ENCODE measurements around the gene CHST12. TPM values are rescaled to one million over a fixed set of nuclear protein-coding genes. Genes with fewer than 3 reads are reported as not detected.
A peak's percentile ranks its signal among the peaks of the same experiment; 100 is the strongest.
"Not testable (repeated sequence)": the region's sequence is repeated elsewhere in the genome, so short reads cannot be mapped to it uniquely, and the experiment has no call there.

CHST12 gene
- total RNA-seq, 1 experiment from 2014 or later = 11.4 TPM

DNA sequence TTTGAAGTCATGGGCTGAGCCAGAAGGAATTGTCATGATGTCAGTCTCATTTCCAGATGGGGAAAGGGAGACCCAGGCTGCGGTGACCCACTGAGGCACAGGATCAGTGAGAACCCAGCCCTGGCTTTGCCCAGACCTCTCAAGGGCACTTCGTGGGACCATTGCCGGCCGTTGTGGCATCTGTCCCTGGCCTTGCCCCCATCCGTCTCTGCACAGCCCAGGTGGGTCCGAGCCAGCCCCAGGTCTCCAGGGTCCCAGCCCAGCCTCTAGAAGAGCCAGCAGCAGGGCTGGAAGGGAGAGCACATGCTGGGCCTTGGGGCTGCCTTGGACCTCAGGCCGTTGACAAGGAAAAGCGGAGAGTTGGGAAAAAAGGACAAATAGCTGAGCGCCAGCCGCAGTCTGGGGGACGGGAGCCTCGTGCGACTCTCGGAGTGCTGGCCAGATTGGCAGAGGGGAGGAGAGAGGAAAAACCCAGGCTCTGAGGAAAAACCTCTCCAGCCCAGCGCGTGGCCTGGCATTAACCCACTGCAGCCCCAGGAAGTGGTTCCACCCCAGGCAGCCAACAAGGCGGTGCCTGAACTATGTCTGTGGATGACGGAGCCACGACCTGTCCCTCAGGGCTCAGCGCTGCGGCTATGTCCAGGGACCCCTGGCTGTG lies 42.6 kb downstream of the CHST12 start:
- no peak overlapping the region for H3K4me3 ChIP-seq (ENCODE audit: insufficient read depth, low read depth, low read length)
- DNase-seq = peak; percentile 49
- no peaks in the 10 kb centered on the region for H3K27me3 ChIP-seq (ENCODE audit: control insufficient read depth, insufficient read depth, low read length)
- H3K36me3 ChIP-seq (replicated peaks; ENCODE audit: control insufficient read depth, insufficient read depth, low read length) = no peaks in the 10 kb centered on the region; the same call in 1 of the 2 replicates

DNA sequence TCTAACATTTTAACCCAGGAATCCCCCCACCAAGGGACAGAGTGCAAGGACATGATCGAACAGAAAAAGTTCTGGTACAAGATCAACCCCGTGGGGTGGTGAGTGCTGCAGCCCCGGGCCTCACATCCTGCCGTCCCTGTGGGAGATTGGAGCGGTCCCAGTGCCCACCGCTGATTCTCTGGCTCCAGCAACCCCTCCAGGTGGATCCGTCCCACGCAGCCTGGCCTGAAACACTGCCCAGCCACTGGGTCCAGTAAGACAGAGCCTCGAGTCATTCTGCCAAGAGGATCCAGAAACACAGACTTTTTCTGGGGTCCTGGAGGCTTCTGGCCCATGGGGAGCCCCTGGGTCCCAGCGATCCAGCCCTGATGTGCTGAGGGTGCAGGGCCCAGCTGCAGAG lies 43.3 kb downstream of the CHST12 start:
- Histone ChIP-seq H3K4me3 (ENCODE audit: insufficient read depth, low read depth, low read length) (no peak overlapping the region), H3K27me3 (ENCODE audit: control insufficient read depth, insufficient read depth, low read length) (no peaks in the 10 kb centered on the region), H3K36me3 (replicated peaks; ENCODE audit: control insufficient read depth, insufficient read depth, low read length) (no peaks in the 10 kb centered on the region; the same call in 1 of the 2 replicates)
- DNase-seq = no peak

DNA sequence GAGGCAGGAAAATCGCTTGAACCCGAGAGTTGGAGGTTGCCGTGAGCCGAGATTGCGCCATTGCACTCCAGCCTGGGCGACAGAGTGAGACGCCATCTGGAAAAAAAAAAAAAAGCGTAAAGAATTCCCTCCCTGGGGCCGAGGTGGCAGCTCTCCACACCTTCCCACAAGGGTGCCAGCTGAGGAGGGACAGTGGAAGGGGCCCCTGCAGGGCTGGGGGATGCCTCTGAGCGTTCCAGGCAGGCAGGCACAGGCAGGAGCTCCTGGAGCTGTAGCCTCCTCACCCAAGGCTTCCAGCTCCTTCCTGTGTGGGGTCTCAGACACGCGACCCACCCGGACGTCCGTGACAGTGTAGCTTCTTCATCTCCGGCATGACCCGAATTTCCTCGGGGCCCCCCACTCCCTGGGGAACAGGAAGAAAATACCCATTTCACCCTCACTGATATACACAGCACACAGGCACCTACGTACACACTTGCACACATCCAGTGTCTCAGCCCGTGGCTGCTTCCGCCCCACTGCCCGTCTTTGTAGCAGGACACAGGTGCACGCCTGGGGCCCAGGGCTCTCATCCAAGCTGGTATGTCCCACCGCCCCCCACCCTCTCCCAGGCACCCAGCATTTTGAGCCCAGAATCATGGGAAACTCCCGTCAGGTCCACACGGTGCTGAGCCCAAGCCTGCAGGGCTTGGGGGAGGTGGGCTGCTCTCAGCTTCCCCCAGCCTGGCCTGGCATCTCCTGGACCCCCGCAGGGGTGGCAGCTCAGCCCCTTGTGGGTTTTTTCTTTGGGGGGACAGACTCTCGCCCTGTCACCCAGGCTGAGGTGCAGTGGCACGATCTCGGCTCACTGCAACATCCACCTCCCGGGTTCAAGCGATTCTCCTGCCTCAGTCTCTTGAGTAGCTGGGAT lies 47.0 kb downstream of the CHST12 start:
- no peaks in the 10 kb centered on the region for H3K27me3 ChIP-seq (ENCODE audit: control insufficient read depth, insufficient read depth, low read length)
- no peaks in the 10 kb centered on the region; the same call in 1 of the 2 replicates for H3K36me3 ChIP-seq (replicated peaks; ENCODE audit: control insufficient read depth, insufficient read depth, low read length)
- DNase-seq = peak; percentile 56
- no peak overlapping the region for H3K4me3 ChIP-seq (ENCODE audit: insufficient read depth, low read depth, low read length)

DNA sequence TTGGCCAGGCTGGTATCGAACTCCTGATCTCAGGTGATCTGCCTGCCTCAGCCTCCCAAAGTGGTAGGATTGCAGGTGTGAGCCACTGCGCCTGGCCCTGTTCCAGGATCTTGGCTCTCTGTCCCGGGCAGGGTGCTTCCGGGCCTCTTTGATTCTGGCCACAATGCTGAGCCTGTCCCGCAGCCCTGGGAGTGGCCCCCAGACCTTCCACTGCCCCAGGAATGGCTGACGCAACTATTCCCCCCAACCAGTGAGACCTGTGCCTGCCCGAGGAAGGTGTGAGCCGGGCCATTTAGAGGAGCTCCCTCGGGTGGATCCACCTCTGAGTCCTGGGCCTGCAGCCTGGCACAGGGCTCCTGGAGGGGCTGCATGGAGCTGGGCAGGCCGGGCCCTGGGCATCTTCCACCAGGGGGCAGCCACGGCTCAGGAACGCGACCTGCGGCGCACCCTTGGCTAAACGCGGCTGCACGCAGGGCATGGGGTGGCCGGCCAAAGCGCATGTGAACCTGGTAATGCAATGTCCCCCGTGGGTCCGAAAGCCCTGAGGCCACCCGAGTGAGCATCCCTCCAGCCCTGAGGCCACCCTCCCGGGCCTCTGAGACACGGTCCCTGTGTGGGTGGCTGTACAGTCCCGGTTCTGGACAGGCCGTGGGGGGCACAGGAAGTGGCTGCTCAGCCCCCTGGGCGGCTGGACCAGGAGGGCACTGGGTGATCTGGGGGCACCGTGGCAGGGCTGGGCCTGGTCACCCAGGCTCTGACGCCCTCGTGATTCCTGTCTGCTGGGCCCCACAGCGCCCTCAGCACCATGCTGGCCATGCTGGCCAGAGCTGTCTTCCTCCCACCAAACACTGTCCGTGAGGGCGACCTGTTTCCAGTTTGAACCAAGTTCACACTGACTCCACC lies 48.0 kb downstream of the CHST12 start:
- H3K27me3 ChIP-seq (ENCODE audit: control insufficient read depth, insufficient read depth, low read length) = no peaks in the 10 kb centered on the region
- H3K36me3 ChIP-seq (replicated peaks; ENCODE audit: control insufficient read depth, insufficient read depth, low read length) = no peaks in the 10 kb centered on the region; the same call in 1 of the 2 replicates
- H3K4me3 ChIP-seq (ENCODE audit: insufficient read depth, low read depth, low read length) = no peak overlapping the region
- DNase-seq = peak; percentile 98

DNA sequence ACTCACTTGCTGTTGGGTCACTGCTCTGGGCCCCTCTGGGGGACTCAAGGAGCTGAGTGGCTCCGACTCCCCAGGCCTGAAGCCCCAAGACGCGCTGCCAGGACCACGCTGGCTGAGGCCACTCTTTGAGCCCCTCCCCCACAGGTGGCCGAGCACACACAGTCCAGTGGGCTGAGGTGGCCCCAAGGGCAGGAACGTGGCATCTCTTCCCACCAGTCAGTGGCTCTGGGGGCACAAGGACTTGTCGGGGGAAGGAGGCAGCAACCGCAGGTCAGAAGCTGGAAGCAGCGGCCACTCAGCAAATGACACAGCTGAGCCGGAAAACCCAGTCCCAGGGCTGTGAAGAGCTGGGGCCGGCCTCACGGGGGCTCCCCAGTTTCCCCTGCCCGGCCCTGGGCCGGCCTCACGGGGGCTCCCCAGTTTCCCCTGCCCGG lies 48.7 kb downstream of the CHST12 start:
- Histone ChIP-seq H3K4me3 (ENCODE audit: insufficient read depth, low read depth, low read length) (no peak overlapping the region), H3K36me3 (replicated peaks; ENCODE audit: control insufficient read depth, insufficient read depth, low read length) (no peaks in the 10 kb centered on the region), H3K27me3 (ENCODE audit: control insufficient read depth, insufficient read depth, low read length) (no peaks in the 10 kb centered on the region)
- peak; percentile 81 for DNase-seq

DNA sequence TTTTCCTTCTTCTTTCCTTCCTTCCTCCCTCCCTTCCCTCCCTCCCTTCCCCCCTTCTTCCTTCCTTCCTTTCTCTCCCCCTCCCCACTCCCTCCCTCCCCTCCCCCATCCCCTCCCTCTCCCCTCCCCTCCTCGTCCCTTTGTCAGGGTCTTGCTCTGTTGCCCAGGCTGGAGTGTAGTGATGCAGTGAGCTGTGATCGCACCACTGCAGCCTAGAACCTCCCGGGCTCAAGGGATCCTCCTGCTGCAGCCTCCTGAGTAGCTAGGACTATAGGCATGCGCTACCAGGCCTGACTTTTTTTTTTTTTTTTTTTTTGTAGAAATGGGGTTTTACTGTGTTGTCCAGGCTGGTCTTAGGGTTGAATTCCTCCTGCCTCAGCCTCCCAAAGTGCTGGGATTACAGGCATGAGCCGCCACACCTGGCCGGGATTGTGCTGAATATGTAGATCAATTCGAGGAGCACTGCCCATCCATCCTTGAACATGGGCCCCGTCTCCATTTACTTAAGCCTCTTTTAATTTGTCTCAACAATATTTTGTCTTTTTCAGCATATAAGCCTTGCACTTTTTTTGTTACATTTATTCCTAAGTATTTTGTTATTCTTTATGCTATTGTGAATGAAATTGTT lies 49.3 kb downstream of the CHST12 start:
- H3K27me3 ChIP-seq (ENCODE audit: control insufficient read depth, insufficient read depth, low read length) = no peaks in the 10 kb centered on the region
- no peaks in the 10 kb centered on the region for H3K36me3 ChIP-seq (replicated peaks; ENCODE audit: control insufficient read depth, insufficient read depth, low read length)
- no peak for DNase-seq
- H3K4me3 ChIP-seq (ENCODE audit: insufficient read depth, low read depth, low read length) = no peak overlapping the region

DNA sequence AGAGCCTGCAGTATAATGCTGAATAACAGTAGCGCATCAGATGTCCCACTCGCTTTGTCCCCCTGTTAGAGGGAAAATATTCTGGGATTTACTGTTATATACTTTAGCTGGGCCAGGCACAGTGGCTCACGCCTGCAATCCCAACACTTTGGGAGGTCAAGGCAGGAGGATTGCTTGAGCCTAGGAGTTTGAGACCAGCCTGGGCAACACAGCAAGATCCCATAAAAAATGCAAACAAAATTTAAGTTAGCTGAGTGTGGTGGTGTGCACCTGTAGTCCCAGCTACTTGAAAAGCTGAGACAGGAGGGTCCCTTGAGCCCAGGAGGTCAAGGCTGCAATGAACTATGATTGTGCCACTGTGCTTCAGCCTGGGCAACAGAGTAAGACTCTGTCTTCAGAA lies 50.4 kb downstream of the CHST12 start:
- H3K4me3 ChIP-seq (ENCODE audit: insufficient read depth, low read depth, low read length); H3K27me3 ChIP-seq (ENCODE audit: control insufficient read depth, insufficient read depth, low read length); H3K36me3 ChIP-seq (replicated peaks; ENCODE audit: control insufficient read depth, insufficient read depth, low read length); DNase-seq: not testable (repeated sequence)

DNA sequence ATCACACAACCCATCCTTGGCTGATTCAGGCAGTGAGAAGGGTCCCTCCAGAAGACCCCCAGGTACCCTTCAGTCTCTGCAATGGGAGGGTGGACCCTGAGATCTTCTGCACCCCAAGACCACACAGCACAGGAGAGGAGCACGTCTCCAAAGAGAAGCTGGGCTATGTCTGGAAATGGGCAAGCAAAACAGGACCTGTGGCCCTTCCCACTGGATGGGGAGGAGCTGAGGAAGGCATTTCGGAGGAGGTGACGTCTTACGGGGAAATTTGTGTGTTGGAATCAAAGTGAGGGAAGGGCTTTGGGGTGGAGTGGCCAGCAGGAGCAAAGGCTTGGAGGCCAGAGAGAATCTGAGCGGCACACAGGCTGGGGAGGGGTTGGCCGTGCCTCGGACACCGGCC lies 56.3 kb downstream of the CHST12 start:
- Histone ChIP-seq H3K36me3 (replicated peaks; ENCODE audit: control insufficient read depth, insufficient read depth, low read length) (no peaks in the 10 kb centered on the region), H3K27me3 (ENCODE audit: control insufficient read depth, insufficient read depth, low read length) (no peaks in the 10 kb centered on the region), H3K4me3 (ENCODE audit: insufficient read depth, low read depth, low read length) (no peak overlapping the region)
- peak; percentile 53 for DNase-seq

DNA sequence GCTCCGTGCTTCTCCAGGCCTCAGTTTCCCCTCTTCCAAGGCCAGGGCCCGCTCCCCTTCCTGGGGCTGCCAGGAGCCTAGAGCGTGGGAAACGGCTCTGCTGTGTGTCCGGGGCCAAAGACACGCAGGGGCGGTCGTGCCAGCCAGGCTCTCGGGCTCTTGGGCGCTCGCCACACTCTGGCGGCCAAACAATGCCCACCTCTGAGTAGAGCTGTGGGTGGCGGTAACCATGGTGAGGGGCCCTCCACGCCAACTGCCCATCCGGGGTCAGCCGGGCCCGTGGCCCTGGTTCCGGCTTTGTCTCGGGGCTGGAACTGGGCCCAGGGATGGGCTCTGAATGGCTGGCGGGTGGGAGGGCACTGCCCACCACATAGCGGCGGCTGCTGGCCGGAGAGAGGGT lies 56.8 kb downstream of the CHST12 start:
- no peak for DNase-seq
- H3K36me3 ChIP-seq (replicated peaks; ENCODE audit: control insufficient read depth, insufficient read depth, low read length) = no peaks in the 10 kb centered on the region
- H3K4me3 ChIP-seq (ENCODE audit: insufficient read depth, low read depth, low read length) = no peak overlapping the region
- no peaks in the 10 kb centered on the region for H3K27me3 ChIP-seq (ENCODE audit: control insufficient read depth, insufficient read depth, low read length)

DNA sequence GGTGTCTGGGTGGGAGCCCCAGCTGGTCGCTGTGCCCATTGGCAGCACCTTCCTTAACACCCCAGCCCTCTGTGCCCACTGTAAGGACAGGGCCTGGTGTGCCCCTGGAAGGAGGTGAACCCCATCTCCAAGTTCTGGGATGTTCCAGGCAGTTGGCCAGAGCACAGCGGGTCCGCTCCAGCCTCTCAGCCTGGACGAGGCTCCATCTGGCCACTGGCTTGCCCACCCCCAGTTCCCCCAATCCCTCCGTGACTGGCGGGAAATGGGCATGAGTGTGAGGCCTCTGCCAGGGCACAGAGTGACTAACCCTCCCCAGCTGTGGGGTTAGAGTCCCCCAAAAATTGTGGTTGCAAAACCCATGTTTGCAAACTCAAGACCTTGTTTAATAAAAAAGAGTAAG lies 57.2 kb downstream of the CHST12 start:
- H3K36me3 ChIP-seq (replicated peaks; ENCODE audit: control insufficient read depth, insufficient read depth, low read length) = no peaks in the 10 kb centered on the region
- no peaks in the 10 kb centered on the region for H3K27me3 ChIP-seq (ENCODE audit: control insufficient read depth, insufficient read depth, low read length)
- no peak overlapping the region for H3K4me3 ChIP-seq (ENCODE audit: insufficient read depth, low read depth, low read length)
- peak; percentile 56 for DNase-seq

DNA sequence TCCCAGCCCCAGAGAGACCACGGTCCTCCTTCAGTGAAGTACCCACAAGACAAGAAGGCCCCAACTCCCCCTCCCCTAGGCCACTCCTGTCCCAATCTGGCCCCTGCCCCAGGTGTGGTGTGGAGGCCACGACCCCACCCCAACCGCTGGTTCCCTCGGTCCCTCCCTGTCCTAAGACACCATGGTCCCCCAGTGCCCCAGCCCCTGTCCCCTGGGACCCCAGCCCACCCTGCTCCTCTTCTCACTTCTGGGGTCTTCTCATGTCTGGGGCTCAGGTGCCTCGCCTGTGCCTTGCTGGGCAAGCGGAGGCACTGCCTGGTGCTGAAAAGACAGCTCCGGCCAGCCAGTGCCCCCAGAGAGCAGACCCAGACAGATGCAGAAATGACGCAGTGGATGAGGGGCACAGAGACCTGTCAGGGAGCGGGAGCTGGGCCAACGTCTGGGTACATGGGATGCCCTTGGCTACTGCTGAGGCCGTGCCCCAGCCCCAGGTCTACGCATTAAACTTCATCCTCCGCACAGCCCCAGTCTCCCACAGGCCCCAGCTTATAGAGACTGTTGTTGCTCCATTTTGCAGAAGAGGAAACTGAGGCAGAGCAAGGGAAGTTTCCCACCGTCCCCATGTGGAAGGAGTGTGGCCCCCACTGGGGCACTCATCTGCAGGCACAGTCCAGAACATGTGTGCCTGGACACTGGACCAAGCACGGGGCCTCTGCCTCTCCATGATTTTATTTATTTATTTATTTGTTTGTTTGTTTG lies 58.0 kb downstream of the CHST12 start:
- Histone ChIP-seq H3K36me3 (replicated peaks; ENCODE audit: control insufficient read depth, insufficient read depth, low read length) (no peaks in the 10 kb centered on the region), H3K4me3 (ENCODE audit: insufficient read depth, low read depth, low read length) (no peak overlapping the region), H3K27me3 (ENCODE audit: control insufficient read depth, insufficient read depth, low read length) (no peaks in the 10 kb centered on the region)
- peak; percentile 81 for DNase-seq

DNA sequence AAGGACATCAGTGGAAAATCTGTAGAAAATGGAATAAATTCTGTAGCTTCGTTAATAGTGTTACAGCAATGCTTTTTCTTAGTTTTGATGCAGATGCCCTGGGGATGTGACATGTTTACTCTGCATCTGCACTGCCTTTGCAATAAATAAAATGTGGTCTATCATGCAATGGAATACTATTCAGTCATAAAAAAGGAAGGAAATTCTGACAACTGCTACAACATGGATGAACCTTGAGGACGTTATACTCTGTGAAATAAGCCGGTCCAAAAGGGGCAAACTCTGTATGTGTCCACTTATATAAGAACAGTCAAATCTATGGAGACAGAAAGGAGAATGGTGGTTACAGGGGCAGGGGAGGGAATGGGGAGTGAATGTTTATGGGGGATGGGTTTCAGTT lies 59.3 kb downstream of the CHST12 start:
- H3K27me3 ChIP-seq (ENCODE audit: control insufficient read depth, insufficient read depth, low read length) = no peaks in the 10 kb centered on the region

DNA sequence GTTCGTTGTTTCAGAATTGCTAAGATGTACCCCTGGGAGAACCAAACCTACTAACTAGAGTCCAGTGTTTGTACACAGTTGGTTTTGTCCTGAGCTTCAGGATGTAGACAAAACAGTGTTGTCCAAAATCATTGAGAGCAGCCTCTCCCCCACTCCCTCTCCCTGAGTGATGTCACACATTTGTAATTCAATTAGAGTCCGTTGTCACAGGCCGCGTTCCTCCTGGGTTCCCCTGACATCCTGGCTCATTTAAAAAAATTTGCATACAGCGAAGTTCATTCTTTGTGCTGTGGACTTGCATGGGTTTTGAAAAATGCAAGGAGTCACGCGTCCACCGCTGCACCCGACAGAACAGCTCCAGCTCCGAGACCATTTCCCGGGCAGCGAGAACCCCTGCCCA lies 62.5 kb downstream of the CHST12 start:
- Histone ChIP-seq H3K27me3 (ENCODE audit: control insufficient read depth, insufficient read depth, low read length) (no peaks in the 10 kb centered on the region), H3K4me3 (ENCODE audit: insufficient read depth, low read depth, low read length) (no peak overlapping the region), H3K36me3 (replicated peaks; ENCODE audit: control insufficient read depth, insufficient read depth, low read length) (no peaks in the 10 kb centered on the region)
- DNase-seq = peak; percentile 52

More for the DNA sequence above, 59.3 kb downstream of the CHST12 start:
- no peaks in the 10 kb centered on the region for H3K36me3 ChIP-seq (replicated peaks; ENCODE audit: control insufficient read depth, insufficient read depth, low read length)
- H3K4me3 ChIP-seq (ENCODE audit: insufficient read depth, low read depth, low read length) = no peak overlapping the region
- no peak for DNase-seq

All from H7 (cell line).